AG09319 (cell line): Measurements from ENCODE around the gene MTMR12.

ENCODE experiments used
- DNase-seq: peaks from one replicate; pipeline ENCODE4 v3.0.0-alpha.2; 2010; ENCODE audit warnings: low read depth; ENCODE audit errors: extremely low read depth
- CTCF ChIP-seq: IDR thresholded peaks from 2 replicates; pipeline ENCODE4 v1.5.1; 2011; ENCODE audit warnings: low read depth, mild to moderate bottlenecking, inconsistent platforms, low read length, moderate library complexity

The MTMR12 gene

GRCh38 chr5:32230356-32231099, 82.2 kb downstream of the MTMR12 start:
- no peak for TF ChIP-seq CTCF

GRCh38 chr5:32229586-32229985, 83.2 kb downstream of the MTMR12 start:
- no peak for DNase-seq
- no peak for TF ChIP-seq CTCF

More at GRCh38 chr5:32230356-32231099, 82.2 kb downstream of the MTMR12 start:
- DNase-seq, result no peak

GRCh38 chr5:32228816-32229215, 83.9 kb downstream of the MTMR12 start:
- no peak for TF ChIP-seq CTCF
- no peak for DNase-seq

GRCh38 chr5:32225445-32225844, 87.3 kb downstream of the MTMR12 start:
- no peak for TF ChIP-seq CTCF
- DNase-seq, result peak; percentile 60

- no peak for TF ChIP-seq CTCF
- DNase-seq, result peak; percentile 25
These were observed 88.6 kb downstream of the MTMR12 start for GRCh38 chr5:32223972-32224609.

GRCh38 chr5:32222723-32223470, 89.8 kb downstream of the MTMR12 start:
- TF ChIP-seq CTCF, result no peak
- no peak for DNase-seq
